Right lobe of liver (tissue), 4 donors: ENCODE measurements around the gene TMEM17.

Experiments used
- POLR2A ChIP-seq: fragments of 450-650 bp; IDR thresholded peaks from one replicate; pipeline ENCODE4 v1.6.1; 2017; ENCODE audit warnings: antibody characterized with exemption, mild to moderate bottlenecking
- TF ChIP-seq, protein P1 (sequence below), 4 donors: fragments of 200-600 bp in 3 of 4; fragments of 450-650 bp in 1 of 4; IDR thresholded peaks; one replicate each; pipeline versions ENCODE4 v1.5.1 to v1.8.0; 2016 to 2022; ENCODE audit warnings: antibody characterized with exemption in 4 of 4, mild to moderate bottlenecking in 2 of 4
- donor health status: DM: no; HTN: no; CAD: no.
- donor health status: DM: no; HTN: no; CAD: no.
- donor health status: DM: no; HTN: yes; CAD: no.

DNA sequence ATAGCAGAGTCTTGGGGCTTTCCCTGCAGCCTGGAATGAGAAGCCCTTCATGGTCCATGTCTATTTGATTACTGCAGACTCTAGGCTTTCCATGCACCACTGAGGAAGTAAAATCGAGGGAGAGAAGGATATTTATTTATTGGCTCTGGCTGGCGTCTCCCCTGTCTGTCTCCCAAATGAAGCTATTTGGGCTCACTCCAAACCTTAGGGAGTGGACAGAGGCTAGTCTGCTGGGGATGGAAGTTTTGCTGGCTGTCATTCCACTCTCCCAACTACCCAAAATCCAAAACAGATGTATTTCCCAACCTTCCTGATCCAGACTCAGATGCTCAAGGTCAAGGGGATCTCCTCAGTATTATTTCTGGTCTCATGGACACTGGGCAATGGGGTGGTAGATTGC is 33.7 kb downstream of the TMEM17 start:
- TF ChIP-seq, protein P1, sequence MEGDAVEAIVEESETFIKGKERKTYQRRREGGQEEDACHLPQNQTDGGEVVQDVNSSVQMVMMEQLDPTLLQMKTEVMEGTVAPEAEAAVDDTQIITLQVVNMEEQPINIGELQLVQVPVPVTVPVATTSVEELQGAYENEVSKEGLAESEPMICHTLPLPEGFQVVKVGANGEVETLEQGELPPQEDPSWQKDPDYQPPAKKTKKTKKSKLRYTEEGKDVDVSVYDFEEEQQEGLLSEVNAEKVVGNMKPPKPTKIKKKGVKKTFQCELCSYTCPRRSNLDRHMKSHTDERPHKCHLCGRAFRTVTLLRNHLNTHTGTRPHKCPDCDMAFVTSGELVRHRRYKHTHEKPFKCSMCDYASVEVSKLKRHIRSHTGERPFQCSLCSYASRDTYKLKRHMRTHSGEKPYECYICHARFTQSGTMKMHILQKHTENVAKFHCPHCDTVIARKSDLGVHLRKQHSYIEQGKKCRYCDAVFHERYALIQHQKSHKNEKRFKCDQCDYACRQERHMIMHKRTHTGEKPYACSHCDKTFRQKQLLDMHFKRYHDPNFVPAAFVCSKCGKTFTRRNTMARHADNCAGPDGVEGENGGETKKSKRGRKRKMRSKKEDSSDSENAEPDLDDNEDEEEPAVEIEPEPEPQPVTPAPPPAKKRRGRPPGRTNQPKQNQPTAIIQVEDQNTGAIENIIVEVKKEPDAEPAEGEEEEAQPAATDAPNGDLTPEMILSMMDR (IDR thresholded peaks at IDR 0.05) = no peak
- TF ChIP-seq POLR2A = no peak
